Fibroblast of peridontal ligament (primary cell): ENCODE measurements around the gene UBALD2.
"Not testable (repeated sequence)": the region's sequence is repeated elsewhere in the genome, so short reads cannot be mapped to it uniquely, and the experiment has no call there.

Experiments used
- DNase-seq: peaks from one replicate; pipeline ENCODE4 v3.0.0-alpha.2; 2010; ENCODE audit errors: extremely low read depth

Gene UBALD2

GRCh38 chr17:76244721-76245120, 20.4 kb upstream of the UBALD2 start:
- not testable (repeated sequence) for DNase-seq

GRCh38 chr17:76246080-76247066, 18.8 kb upstream of the UBALD2 start:
- peak; percentile 67 for DNase-seq

- DNase-seq, result no peak
Observed at GRCh38 chr17:76247304-76247703, 17.8 kb upstream of the UBALD2 start.

GRCh38 chr17:76248013-76248782, 16.9 kb upstream of the UBALD2 start:
- DNase-seq, result no peak

GRCh38 chr17:76250141-76250540, 15.0 kb upstream of the UBALD2 start:
- no peak for DNase-seq

- no peak for DNase-seq
Observed at GRCh38 chr17:76251478-76252039, 13.6 kb upstream of the UBALD2 start.

GRCh38 chr17:76252040-76252954, 12.9 kb upstream of the UBALD2 start:
- peak; percentile 88 for DNase-seq

- DNase-seq, result not testable (repeated sequence)
Observed at GRCh38 chr17:76252967-76253766, 12.0 kb upstream of the UBALD2 start.

GRCh38 chr17:76253841-76254240, 11.3 kb upstream of the UBALD2 start:
- no peak for DNase-seq

GRCh38 chr17:76254275-76254674, 10.9 kb upstream of the UBALD2 start:
- no peak for DNase-seq

GRCh38 chr17:76255801-76256429, 9.2 kb upstream of the UBALD2 start:
- no peak for DNase-seq

GRCh38 chr17:76256430-76257050, 8.6 kb upstream of the UBALD2 start:
- DNase-seq, result not testable (repeated sequence)

GRCh38 chr17:76260220-76260619, 4.9 kb upstream of the UBALD2 start:
- DNase-seq, result no peak

- DNase-seq, result no peak
Observed at GRCh38 chr17:76260669-76261068, 4.5 kb upstream of the UBALD2 start.

- DNase-seq, result peak; percentile 38
Observed at GRCh38 chr17:76261421-76262215, 3.5 kb upstream of the UBALD2 start.

- DNase-seq, result no peak
Observed at GRCh38 chr17:76262732-76263344, 2.3 kb upstream of the UBALD2 start.

- DNase-seq, result no peak
Observed at GRCh38 chr17:76263896-76264295, 1.3 kb upstream of the UBALD2 start.

GRCh38 chr17:76264425-76264754, 758 bp upstream of the UBALD2 start:
- DNase-seq, result no peak
